GM21360 (cell line): ENCODE measurements around the gene SIGLEC8.
"Not testable (repeated sequence)": the region's sequence is repeated elsewhere in the genome, so short reads cannot be mapped to it uniquely, and the experiment has no call there.

Experiments used
- ATAC-seq: cut with Tn5 transposase; IDR thresholded peaks from one replicate; pipeline ENCODE4 v1.9.1; 2021; ENCODE audit warnings: mild to moderate bottlenecking, moderate library complexity; ENCODE audit not compliant: unreplicated experiment

The SIGLEC8 gene

GRCh38 chr19:51473009-51473707, 14.9 kb upstream of the SIGLEC8 start:
- no peak for ATAC-seq

GRCh38 chr19:51472607-51473006, 14.4 kb upstream of the SIGLEC8 start:
- ATAC-seq, result no peak

- ATAC-seq, result no peak
Measured at GRCh38 chr19:51471527-51471926, 13.3 kb upstream of the SIGLEC8 start.

GRCh38 chr19:51470966-51471365, 12.7 kb upstream of the SIGLEC8 start:
- no peak for ATAC-seq

- ATAC-seq, result no peak
Measured at GRCh38 chr19:51469629-51470028, 11.4 kb upstream of the SIGLEC8 start.

GRCh38 chr19:51469162-51469561, 10.9 kb upstream of the SIGLEC8 start:
- no peak for ATAC-seq

GRCh38 chr19:51468545-51468920, 10.3 kb upstream of the SIGLEC8 start:
- ATAC-seq, result no peak

GRCh38 chr19:51467864-51468544, 9.8 kb upstream of the SIGLEC8 start:
- ATAC-seq, result no peak

GRCh38 chr19:51466723-51467122, 8.5 kb upstream of the SIGLEC8 start:
- ATAC-seq, result no peak

- ATAC-seq, result not testable (repeated sequence)
Measured at GRCh38 chr19:51463976-51464581, 5.8 kb upstream of the SIGLEC8 start.

GRCh38 chr19:51462681-51463080, 4.4 kb upstream of the SIGLEC8 start:
- no peak for ATAC-seq

- ATAC-seq, result no peak
Measured at GRCh38 chr19:51462276-51462675, 4.0 kb upstream of the SIGLEC8 start.

- no peak for ATAC-seq
Measured at GRCh38 chr19:51461723-51462161, 3.5 kb upstream of the SIGLEC8 start.

- ATAC-seq, result no peak
Measured at GRCh38 chr19:51460164-51460992, 2.1 kb upstream of the SIGLEC8 start.

- no peak for ATAC-seq
Measured at GRCh38 chr19:51458899-51459505, 748 bp upstream of the SIGLEC8 start.

- no peak for ATAC-seq
Measured at GRCh38 chr19:51457351-51458013, 772 bp downstream of the SIGLEC8 start.

GRCh38 chr19:51456541-51457290, 1.5 kb downstream of the SIGLEC8 start:
- no peak for ATAC-seq

- no peak for ATAC-seq
Measured at GRCh38 chr19:51450730-51451307, 7.4 kb downstream of the SIGLEC8 start.

GRCh38 chr19:51448411-51449016, 9.7 kb downstream of the SIGLEC8 start:
- no peak for ATAC-seq
